Liver (tissue), 9 donors: ENCODE data around the gene NDUFAF5. TPM values are rescaled to one million over a fixed set of nuclear protein-coding genes. Genes with fewer than 3 reads are reported as not detected.

Experiments used
- DNase-seq: peaks from one replicate; pipeline ENCODE4 v3.0.0-alpha.2; 2017; ENCODE audit warnings: low spot score
- H3K27ac ChIP-seq, 2 donors: one replicate each; pipeline ENCODE4 v1.7.0; 2013; ENCODE audit warnings: inconsistent platforms in 2 of 2, low read length in 2 of 2, control low read depth in 1 of 2, low read depth in 1 of 2, mild to moderate bottlenecking in 1 of 2
- H3K27me3 ChIP-seq, 4 donors: one replicate each; pipeline versions ENCODE4 v1.6.1 to v1.7.0; 2013; ENCODE audit warnings: low read length in 3 of 4, inconsistent platforms in 1 of 4, mild to moderate bottlenecking in 1 of 4, moderate library complexity in 1 of 4; ENCODE audit not compliant: control insufficient read depth in 4 of 4, insufficient read depth in 4 of 4
- H3K36me3 ChIP-seq, 4 donors: one replicate each; pipeline versions ENCODE4 v1.6.1 to v1.7.0; 2013; ENCODE audit warnings: low read length in 3 of 4, mild to moderate bottlenecking in 3 of 4, low read depth in 1 of 4, moderate library complexity in 1 of 4; ENCODE audit not compliant: control insufficient read depth in 4 of 4, insufficient read depth in 3 of 4
- H3K4me1 ChIP-seq, 4 donors: one replicate each; pipeline versions ENCODE4 v1.6.1 to v1.7.0; 2013; ENCODE audit warnings: low read length in 3 of 4, mild to moderate bottlenecking in 3 of 4, moderate library complexity in 1 of 4; ENCODE audit not compliant: control insufficient read depth in 4 of 4, insufficient read depth in 4 of 4
- H3K4me3 ChIP-seq, 3 donors: one replicate each; pipeline versions ENCODE4 v1.6.1 to v1.7.0; 2013; ENCODE audit warnings: low read length in 3 of 3, control low read depth in 1 of 3, low read depth in 1 of 3, mild to moderate bottlenecking in 1 of 3
- H3K9ac ChIP-seq, 2 donors: one replicate each; pipeline ENCODE4 v1.7.0; 2013; ENCODE audit warnings: low read length in 2 of 2, mild to moderate bottlenecking in 2 of 2, moderate library complexity in 2 of 2, control low read depth in 1 of 2, low read depth in 1 of 2
- H3K9me3 ChIP-seq, 4 donors: one replicate each; pipeline versions ENCODE4 v1.6.1 to v1.7.0; 2013; ENCODE audit warnings: low read length in 3 of 4; ENCODE audit not compliant: control insufficient read depth in 4 of 4
- ATF3 ChIP-seq: IDR thresholded peaks from 2 replicates; pipeline ENCODE4 v1.6.1; 2016; ENCODE audit warnings: antibody characterized with exemption
- CTCF ChIP-seq: fragments of 150-350 bp; IDR thresholded peaks from 2 replicates; pipeline ENCODE4 v1.5.1; 2017; ENCODE audit warnings: improper control_type of control experiment, low read depth, low read length; ENCODE audit not compliant: missing input control
- EGR1 ChIP-seq, 2 donors: IDR thresholded peaks; 2 replicates each; pipeline ENCODE4 v1.6.1; 2016 to 2018; ENCODE audit warnings: antibody characterized with exemption in 2 of 2, low read depth in 2 of 2
- FOXA1 ChIP-seq: IDR thresholded peaks from 2 replicates; pipeline ENCODE4 v1.6.1; 2016; ENCODE audit warnings: antibody characterized with exemption
- FOXA2 ChIP-seq: IDR thresholded peaks from 2 replicates; pipeline ENCODE4 v1.6.1; 2016; ENCODE audit warnings: antibody characterized with exemption
- GABPA ChIP-seq, 2 donors: IDR thresholded peaks in 1 of 2; conservative IDR thresholded peaks in 1 of 2; 2 replicates each; pipeline ENCODE4 v1.6.1; 2016; ENCODE audit warnings: antibody characterized with exemption in 2 of 2, mild to moderate bottlenecking in 1 of 2, moderate library complexity in 1 of 2
- HNF4A ChIP-seq, 2 donors: conservative IDR thresholded peaks; 2 replicates each; pipeline ENCODE4 v1.6.1; 2016; ENCODE audit warnings: antibody characterized with exemption in 2 of 2, mild to moderate bottlenecking in 2 of 2
- HNF4G ChIP-seq: IDR thresholded peaks from 2 replicates; pipeline ENCODE4 v1.6.1; 2016; ENCODE audit warnings: antibody characterized with exemption
- JUND ChIP-seq, 2 donors: IDR thresholded peaks; 2 replicates each; pipeline ENCODE4 v1.6.1; 2016; ENCODE audit warnings: antibody characterized with exemption in 2 of 2
- MAX ChIP-seq: IDR thresholded peaks from 2 replicates; pipeline ENCODE4 v1.6.1; 2016; ENCODE audit warnings: antibody characterized with exemption
- NR2F2 ChIP-seq: IDR thresholded peaks from 2 replicates; pipeline ENCODE4 v1.6.1; 2016; ENCODE audit warnings: antibody characterized with exemption
- RAD21 ChIP-seq, 2 donors: IDR thresholded peaks; 2 replicates each; pipeline ENCODE4 v1.6.1; 2016; ENCODE audit warnings: antibody characterized with exemption in 2 of 2, mild to moderate bottlenecking in 2 of 2
- REST ChIP-seq: IDR thresholded peaks from 2 replicates; pipeline ENCODE4 v1.6.1; 2016; ENCODE audit warnings: antibody characterized with exemption, mild to moderate bottlenecking
- RXRA ChIP-seq, 2 donors: IDR thresholded peaks; 2 replicates each; pipeline ENCODE4 v1.6.1; 2017 to 2018; ENCODE audit warnings: antibody characterized with exemption in 2 of 2, mild to moderate bottlenecking in 1 of 2
- SP1 ChIP-seq: IDR thresholded peaks from 2 replicates; pipeline ENCODE4 v1.6.1; 2018; ENCODE audit warnings: antibody characterized with exemption, mild to moderate bottlenecking
- TAF1 ChIP-seq: conservative IDR thresholded peaks from 2 replicates; pipeline ENCODE4 v1.6.1; 2016; ENCODE audit warnings: antibody characterized with exemption, mild to moderate bottlenecking
- YY1 ChIP-seq: IDR thresholded peaks from 2 replicates; pipeline ENCODE4 v1.6.1; 2016; ENCODE audit warnings: antibody characterized with exemption, mild to moderate bottlenecking
- ZBTB33 ChIP-seq: IDR thresholded peaks from 2 replicates; pipeline ENCODE4 v1.6.1; 2016; ENCODE audit warnings: antibody characterized with exemption
- whole genome bisulfite sequencing: extraction: QIAGEN DNeasy Blood & Tissue Kit; methylation state at CpG from one replicate; pipeline ENCODE4 v1.1.7; 2013; 5-methylcytosine and 5-hydroxymethylcytosine counted together
- polyA plus RNA-seq, 2 donors: library from polyadenylated mRNA; stranded (reverse) in 1 of 2; unstranded in 1 of 2; fragments of 200-250 nt in 1 of 2; fragments of >200 nt in 1 of 2; fragmentation: Nextera tagmentation in 1 of 2; extraction: Ambion mirVana in 1 of 2; gene quantifications; one replicate each; pipeline versions ENCODE4 v1.2.1 to v1.2.3, GENCODE V29; 2013 to 2015
- total RNA-seq, 2 donors: library from RNA; depleted of rRNA; stranded (reverse); fragments of >200 nt; gene quantifications; one replicate each; pipeline ENCODE4 v1.2.3, GENCODE V29; 2014
- donor health status: healthy.
- donor health status: healthy.
- donor health status: healthy.
- donor health status: healthy.
- donor health status: healthy.

NDUFAF5 gene
- total and polyA plus RNA-seq, 4 donors, result 6.6 to 15.9 (median 12.3) TPM

- 90% methylated on average over 3 of the region's 3 CpGs for WGBS
These were observed 46.6 kb downstream of the NDUFAF5 start for GRCh38 chr20:13831476-13831875.

More at GRCh38 chr20:13831476-13831875, 46.6 kb downstream of the NDUFAF5 start:
- Histone ChIP-seq H3K36me3 (no peaks in the 10 kb centered on the region), H3K27ac (no peak overlapping the region), H3K4me1 (no peaks in the 10 kb centered on the region), H3K9ac (no peak overlapping the region), H3K27me3 (peaks cover 0 to 3% (median 0%) of the 10 kb centered on the region in 4 donors), H3K9me3 (no peaks in the 10 kb centered on the region), H3K4me3 (no peak overlapping the region)
- DNase-seq, result no peak
- TF ChIP-seq ZBTB33 (no peak), FOXA2 (no peak), SP1 (no peak), FOXA1 (no peak), GABPA (IDR thresholded peaks at IDR 0.05 in 1 of 2, conservative IDR thresholded peaks at IDR 0.05 in 1 of 2) (no peak), HNF4A (conservative IDR thresholded peaks at IDR 0.05) (no peak), JUND (IDR thresholded peaks at IDR 0.05) (no peak), REST (no peak), TAF1 (no peak), HNF4G (no peak), MAX (no peak), EGR1 (IDR thresholded peaks at IDR 0.05; ENCODE audit: low read depth in 2 of 2) (no peak), YY1 (no peak), RAD21 (IDR thresholded peaks at IDR 0.05) (no peak), ATF3 (no peak), CTCF (no peak), NR2F2 (no peak), RXRA (IDR thresholded peaks at IDR 0.05) (no peak)
